NCI-H1417 treated with DMSO at 0.1 percent for 48 hours (cell line): ENCODE measurements around the gene CTTNBP2NL.

Experiments used
- DNase-seq: peaks from one replicate; lab custom pipeline; 2025; lab: John Stamatoyannopoulos, UW

Gene CTTNBP2NL

DNA sequence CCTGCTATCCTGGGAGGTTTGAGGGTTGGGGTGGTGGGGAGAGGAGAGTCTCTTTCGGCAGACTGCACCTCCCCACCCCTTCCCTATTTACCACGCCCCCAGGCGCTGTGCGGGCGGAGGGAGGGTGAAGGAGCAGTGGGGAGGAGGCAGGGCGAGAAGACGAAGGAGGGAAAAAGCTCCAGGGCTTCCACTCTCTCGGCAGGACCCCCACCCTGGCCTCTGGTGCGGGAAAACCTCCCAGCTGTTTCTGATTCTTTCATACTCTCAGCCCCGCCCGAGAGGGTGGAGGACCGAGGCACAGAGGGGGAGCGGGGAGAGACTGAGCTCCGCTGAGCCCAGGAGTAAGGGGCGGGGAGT is 111.9 kb downstream of the CTTNBP2NL start:
- DNase-seq, result no peak

DNA sequence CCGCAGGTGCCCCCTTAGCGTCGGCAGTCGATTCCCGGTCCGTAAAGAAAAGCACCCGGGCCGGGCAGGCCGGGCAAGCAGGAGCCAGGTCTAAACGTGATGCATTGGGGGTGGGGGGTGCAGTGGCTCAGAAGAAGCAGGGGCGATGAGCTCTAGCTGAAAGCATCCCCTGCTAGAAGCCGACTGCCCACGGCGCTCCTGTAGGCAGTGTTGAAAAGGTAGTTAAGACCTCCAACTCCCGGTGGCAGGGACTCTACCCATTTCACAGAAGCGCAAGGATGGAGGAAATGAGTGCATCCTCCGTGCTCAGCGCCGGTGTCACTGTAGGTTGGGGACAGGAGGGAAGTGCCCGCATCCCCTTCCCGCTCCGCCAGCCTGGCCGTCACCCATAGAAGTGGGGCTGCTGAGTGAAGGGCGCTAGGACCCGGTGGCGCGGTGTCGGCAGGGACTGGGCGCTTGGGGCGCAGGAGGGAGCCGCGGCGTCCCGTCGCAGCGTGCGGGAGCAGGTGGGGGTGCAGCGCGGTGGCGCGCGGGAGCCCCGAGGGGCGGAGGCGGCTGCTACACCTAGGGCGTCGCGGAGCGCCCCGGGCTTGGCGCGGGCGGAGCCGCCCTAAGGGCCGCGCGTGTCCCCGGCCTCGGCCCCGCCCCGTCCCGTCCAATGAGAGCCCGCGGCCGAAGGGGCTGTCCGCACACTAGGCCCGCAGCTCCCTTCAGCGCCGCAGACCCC is 112.4 kb downstream of the CTTNBP2NL start, which contains the start of gene WNT2B:
WNT2B (plus strand) TSS at position 688 of the 727 bp plus-strand sequence. CDS start 298 bp downstream, outside the sequence.
- DNase-seq, result no peak

DNA sequence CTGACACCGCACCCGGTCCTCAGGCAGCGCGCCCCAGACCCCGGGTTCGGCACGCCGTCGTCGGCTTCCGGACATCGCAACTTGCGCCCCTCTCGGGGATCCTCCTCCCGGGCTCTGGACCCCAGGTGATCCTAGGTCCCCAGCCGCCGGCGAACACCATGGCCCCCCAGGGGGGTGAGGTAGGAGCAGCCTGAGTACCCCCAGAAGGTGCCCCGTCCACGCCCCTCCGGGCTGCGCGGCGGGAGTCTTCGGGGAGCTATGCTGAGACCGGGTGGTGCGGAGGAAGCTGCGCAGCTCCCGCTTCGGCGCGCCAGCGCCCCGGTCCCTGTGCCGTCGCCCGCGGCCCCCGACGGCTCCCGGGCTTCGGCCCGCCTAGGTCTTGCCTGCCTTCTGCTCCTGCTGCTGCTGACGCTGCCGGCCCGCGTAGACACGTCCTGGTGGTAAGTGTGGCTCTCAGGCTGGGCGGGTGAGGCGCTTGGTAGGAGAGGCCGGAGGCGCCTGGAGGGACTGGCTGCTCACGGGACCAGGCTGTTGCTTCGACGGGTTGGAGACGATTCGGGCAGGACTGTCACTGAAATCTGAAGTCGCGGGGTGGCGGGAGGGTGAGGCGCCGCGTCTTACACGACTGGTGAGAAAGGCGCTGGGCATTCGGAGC is 113.1 kb downstream of the CTTNBP2NL start:
- DNase-seq, result no peak

DNA sequence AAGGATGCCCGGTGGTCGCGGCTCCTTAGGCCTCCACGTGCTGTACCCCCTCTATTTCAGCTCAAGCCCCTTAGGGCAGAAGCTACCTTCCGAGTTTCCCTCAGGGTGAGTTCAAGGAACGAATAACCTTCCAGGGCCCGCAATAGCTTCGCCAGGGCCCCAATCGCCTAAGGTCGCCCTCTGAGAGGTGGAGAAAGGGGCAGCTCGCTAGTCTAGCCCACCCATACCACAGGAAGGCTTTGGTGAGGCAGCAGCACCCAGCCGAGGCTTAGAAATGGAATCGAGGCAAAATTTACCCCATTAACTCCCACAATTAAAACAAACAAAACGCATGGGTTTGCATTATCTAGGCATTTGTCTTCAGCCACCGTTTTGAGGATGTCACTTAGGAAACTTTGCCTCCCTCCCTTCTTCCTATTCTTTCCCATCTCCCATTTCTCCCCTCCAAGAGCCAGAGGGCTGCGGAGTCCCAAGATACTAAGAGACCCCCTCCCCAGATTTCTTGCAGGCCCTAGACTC is 113.7 kb downstream of the CTTNBP2NL start:
- DNase-seq, result no peak

DNA sequence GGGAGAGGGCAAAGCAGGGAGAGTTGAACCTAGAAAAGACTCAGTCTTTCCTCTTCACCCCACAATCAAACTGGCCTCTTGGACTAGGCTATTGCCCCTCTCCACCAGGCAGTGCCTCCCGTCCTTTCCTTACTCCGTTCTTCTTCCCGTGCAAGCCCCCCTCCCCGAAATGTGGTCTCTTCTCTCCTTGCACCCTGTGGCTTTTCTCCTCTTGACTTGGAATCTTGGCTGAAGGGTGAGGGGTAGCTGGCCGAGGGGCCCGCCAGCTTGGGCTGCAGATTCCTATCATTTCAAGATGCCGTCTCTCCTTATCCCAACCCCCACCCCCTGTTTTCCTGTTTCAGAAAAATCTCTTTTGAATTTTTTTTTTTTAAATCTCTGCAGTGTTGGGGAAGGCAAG is 114.3 kb downstream of the CTTNBP2NL start:
- no peak for DNase-seq
